Subcutaneous adipose tissue (tissue), 4 donors: ENCODE data around the gene ZNF454. TPM values are rescaled to one million over a fixed set of nuclear protein-coding genes. Genes with fewer than 3 reads are reported as not detected.

Experiments used
- total RNA-seq, 4 donors: library from RNA; depleted of rRNA; stranded (reverse); fragments of >200 nt; gene quantifications; one replicate each; pipeline ENCODE4 v1.1.0, GENCODE V29; 2016
- TF ChIP-seq, protein P1 (sequence below): fragments of 450-650 bp; IDR thresholded peaks from one replicate; pipeline ENCODE4 v1.5.1; 2016; ENCODE audit warnings: low read depth, mild to moderate bottlenecking, control low read depth, antibody characterized with exemption, moderate library complexity

The ZNF454 gene
- total RNA-seq, 4 donors from 2014 or later = 0.51 to 2.3 (median 1.1) TPM

DNA sequence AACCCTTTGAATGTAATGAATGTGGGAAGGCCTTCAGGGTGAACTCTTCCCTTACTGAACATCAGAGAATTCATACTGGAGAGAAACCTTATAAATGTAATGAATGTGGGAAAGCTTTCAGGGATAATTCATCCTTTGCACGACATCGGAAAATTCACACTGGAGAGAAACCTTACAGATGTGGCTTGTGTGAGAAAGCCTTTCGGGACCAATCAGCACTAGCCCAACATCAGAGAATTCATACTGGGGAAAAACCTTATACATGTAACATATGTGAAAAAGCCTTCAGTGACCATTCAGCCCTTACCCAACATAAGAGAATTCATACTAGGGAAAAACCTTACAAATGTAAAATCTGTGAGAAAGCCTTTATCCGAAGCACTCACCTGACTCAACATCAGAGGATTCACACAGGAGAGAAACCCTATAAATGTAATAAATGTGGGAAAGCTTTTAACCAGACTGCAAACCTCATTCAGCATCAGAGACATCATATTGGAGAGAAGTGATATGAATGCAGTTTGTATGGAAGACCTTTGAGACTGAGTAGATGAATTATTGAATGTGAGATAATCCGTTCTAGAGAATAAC is 24.6 kb downstream of the ZNF454 start:
- TF ChIP-seq, protein P1, sequence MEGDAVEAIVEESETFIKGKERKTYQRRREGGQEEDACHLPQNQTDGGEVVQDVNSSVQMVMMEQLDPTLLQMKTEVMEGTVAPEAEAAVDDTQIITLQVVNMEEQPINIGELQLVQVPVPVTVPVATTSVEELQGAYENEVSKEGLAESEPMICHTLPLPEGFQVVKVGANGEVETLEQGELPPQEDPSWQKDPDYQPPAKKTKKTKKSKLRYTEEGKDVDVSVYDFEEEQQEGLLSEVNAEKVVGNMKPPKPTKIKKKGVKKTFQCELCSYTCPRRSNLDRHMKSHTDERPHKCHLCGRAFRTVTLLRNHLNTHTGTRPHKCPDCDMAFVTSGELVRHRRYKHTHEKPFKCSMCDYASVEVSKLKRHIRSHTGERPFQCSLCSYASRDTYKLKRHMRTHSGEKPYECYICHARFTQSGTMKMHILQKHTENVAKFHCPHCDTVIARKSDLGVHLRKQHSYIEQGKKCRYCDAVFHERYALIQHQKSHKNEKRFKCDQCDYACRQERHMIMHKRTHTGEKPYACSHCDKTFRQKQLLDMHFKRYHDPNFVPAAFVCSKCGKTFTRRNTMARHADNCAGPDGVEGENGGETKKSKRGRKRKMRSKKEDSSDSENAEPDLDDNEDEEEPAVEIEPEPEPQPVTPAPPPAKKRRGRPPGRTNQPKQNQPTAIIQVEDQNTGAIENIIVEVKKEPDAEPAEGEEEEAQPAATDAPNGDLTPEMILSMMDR = no peak

DNA sequence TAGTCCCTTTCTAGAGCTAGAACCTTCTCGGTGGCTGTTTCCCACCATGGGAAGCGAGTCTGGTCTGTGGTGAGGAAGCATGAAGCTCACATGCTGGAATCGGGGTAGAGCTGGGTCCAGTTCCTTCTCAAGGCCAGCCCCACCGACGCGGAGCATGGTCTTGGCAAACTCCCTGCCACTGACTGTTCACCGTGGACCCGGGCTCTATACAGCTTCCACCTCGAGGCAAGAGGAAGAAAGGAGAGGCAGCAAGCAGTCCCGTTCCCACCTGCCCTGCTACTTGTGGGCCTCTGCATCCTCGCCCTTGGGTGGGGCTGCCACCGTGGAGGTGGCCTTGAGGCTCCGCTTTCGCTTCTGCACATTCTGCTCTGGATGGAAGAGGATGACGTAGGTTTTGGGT is 40.4 kb downstream of the ZNF454 start:
- TF ChIP-seq, protein P1 = no peak

DNA sequence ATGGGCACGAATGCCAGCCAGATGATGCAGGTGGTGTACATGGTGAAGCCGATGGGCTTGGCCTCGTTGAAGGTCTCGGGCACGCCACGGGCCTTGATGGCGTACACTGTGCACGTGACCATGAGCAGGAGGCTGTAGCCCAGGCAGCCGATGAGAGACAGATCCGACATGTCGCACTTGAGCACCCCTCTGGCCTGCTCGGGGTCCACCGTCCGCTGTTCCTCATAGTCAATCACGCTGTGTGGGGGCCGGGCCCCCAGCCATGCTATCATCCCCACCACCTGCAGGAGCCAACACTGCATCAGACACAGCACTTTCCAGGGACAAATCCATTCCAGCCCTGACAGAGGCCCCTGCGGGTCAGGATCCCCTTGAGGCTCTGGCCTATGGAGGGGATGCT is 41.9 kb downstream of the ZNF454 start:
- TF ChIP-seq, protein P1 = no peak

DNA sequence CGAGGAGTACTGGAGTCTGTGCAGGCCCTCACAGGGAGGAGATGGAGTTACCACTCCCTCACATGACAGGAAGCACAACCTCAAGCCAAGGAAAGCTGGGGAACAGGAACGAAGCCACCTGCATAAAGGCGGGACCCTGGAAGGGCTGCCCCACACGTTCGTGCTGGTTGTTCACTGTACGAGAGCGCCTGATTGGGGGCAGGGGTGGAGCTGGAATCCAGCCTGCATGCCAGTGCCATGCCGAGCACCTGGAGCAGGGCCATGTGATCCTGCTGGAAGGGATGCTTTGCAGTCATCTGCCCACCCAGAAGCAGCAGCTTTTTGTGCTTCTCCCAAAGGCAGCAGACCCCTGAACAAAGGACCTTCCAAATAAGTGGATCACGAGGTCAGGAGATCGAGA is 42.7 kb downstream of the ZNF454 start:
- TF ChIP-seq, protein P1 = no peak

DNA sequence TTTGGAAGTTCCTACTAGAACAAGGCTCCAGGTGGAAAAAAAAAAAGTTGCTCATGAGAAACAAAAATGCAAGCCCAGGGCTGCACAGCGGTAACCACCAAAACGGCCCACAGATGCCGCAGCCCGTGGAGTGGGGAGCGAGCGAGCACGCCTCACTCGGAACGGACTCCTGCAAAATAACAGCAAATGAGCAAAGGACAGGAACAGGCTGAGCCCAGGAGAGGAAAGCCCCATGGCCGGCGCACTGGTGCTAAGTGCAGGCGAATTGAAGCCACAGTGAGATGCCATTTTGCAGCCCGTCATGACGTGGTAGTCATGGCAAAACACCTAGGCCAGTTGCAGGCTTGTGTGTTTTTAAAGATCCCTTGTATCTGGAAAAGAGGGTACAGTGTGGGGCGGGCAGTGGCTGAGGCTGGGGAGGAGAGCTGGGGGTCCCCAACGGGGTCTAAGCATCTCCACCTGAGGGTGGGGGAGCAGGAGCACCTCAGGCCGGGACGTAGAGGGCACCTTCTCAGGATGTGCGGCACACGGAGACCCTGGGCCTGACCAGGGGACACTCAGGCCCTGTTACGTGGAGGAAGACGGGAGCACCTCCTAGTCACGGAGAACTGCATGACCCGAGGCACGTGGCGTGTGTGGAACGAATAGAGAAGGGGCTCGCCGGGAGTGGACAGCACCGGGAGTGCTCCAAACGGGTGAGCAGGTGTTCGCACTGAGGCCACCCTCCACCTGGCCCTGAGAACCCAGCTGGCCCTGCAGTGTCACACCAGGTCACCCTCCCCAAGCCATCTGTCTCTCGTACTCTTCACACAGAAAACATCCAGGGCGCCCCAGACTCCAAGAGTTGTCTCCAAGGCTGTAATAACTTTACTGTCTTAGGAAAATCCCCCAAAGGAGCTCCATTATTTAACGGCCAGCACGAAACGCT is 43.4 kb downstream of the ZNF454 start:
- TF ChIP-seq, protein P1 = no peak

DNA sequence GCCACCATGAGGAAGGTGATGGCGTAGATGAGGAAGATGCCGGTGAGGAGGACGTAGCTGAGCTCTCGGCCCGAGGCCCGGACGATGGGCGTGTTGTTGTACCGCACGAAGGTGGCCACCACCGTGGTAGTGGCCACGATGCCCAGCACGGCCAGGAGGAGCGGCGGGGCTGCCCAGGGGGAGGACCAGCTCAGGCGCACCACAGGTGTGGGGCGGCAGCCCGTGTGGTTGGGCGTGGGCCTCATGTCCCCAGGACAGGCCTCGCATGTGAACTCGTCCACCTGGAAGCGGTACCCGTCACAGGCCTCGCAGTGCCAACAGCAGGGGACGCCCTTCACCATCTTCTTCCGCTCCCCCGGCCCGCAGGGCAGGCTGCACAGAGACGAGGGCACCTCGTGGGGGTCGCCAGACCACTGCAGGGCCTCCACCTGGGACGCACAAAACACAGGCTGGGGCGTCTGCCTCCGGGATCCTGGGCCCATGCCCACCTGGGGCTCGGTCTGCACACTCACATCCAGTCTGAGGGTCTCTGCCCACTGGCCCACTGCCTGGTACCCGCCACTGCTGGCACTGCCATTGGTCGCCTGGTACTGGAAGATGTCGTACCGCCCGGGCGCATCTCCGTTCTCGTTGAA is 45.4 kb downstream of the ZNF454 start:
- TF ChIP-seq, protein P1 = no peak
